ENCODE data around the gene CDK10.

CDK10 gene

GRCh38 chr16:89712274-89712781 is 25.8 kb downstream of the CDK10 start:
- no peak for DNase-seq (ENCODE audit: low spot score)

DNA sequence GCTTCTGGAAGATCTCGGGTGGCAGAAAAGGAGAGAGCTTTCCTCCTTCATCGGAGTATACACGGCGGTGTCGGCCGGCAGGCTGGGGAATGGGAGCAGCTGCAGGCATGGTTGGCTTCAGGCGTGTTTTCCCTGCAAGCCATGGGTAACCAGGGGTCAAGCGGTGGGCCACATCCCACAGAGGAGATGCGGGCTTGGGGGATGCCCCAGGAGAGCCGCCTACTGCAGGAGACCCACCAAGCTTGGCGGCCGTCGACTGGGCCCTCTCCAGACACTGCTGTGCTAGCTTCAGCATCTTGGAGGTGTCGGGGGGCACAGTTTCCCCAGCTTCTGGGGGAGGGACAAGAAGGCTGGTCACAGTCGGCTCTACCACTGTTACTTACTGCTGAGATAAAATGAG is 30.0 kb downstream of the CDK10 start:
- DNase-seq (ENCODE audit: low spot score): no peak

GRCh38 chr16:89716916-89717687 is 30.6 kb downstream of the CDK10 start:
- no peak for DNase-seq (ENCODE audit: low spot score)

GRCh38 chr16:89717688-89718505 is 31.4 kb downstream of the CDK10 start:
- DNase-seq (ENCODE audit: low spot score): no peak

DNA sequence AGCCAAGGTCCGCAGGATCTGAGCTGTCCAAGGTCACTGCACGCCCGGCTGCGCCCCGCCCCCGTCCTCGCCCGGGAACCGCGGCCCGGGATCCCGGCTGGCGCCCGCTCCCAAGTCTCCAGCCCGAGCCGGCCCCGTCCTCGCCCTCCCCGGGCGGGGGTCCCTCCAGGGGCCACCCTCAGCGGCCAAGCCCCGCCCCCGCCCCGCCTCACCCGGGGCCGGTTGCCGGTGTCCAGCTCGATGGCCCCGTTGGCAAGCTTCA is 34.0 kb downstream of the CDK10 start:
- peak; percentile 14 for DNase-seq (ENCODE audit: low spot score)

DNA sequence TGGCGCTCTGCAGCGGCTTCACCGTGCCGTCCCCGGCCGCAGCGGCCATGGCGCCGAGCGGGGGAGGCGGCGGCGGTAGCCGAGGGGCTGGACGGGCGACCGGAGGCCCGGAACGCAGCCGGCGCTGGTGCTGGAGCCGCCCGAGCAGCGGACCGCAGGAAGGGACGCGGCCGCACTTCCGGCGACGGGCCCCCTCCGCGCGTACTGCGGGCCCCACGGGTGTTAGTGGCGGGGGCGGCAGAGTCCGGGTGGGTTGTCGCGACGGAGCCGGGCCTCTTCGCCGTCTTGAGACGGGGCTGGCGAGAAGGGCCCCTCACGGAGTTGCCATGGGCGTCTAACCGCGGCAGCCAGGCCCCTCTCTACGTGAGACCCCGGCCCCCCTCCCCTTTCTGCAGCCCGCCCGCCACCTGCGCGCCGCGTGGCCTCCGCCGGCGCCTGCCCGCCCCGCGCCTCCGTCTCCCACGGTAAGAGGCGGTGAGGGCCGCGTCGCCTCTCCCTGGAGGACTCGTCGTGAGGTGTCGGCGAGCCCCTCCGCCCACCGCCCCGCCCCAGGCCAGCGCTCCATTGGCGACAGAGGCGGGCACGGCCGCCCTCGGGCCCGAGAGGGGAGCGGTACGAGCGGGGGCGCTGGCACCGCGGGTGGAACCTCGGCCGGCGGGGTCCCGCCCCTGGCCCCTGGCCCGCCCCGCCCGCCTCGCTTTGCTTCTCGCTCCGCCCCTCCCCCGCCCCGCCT is 34.5 kb downstream of the CDK10 start, which contains the start of the genes VPS9D1 and ZNF276:
Gene VPS9D1 (minus strand): TSS at position 86 of the 733 bp plus-strand sequence. CDS start 37 bp downstream, at position 49.
Gene ZNF276 (plus strand): TSS at position 725 of the 733 bp plus-strand sequence. CDS start 104 bp downstream, outside the sequence.
- peak; percentile 83 for DNase-seq (ENCODE audit: low spot score)

- DNase-seq (ENCODE audit: low spot score): peak; percentile 38
Observed at GRCh38 chr16:89721546-89722391, 35.3 kb downstream of the CDK10 start.

- DNase-seq (ENCODE audit: low spot score): peak; percentile 54
Observed at GRCh38 chr16:89722392-89723278, 36.1 kb downstream of the CDK10 start.

DNA sequence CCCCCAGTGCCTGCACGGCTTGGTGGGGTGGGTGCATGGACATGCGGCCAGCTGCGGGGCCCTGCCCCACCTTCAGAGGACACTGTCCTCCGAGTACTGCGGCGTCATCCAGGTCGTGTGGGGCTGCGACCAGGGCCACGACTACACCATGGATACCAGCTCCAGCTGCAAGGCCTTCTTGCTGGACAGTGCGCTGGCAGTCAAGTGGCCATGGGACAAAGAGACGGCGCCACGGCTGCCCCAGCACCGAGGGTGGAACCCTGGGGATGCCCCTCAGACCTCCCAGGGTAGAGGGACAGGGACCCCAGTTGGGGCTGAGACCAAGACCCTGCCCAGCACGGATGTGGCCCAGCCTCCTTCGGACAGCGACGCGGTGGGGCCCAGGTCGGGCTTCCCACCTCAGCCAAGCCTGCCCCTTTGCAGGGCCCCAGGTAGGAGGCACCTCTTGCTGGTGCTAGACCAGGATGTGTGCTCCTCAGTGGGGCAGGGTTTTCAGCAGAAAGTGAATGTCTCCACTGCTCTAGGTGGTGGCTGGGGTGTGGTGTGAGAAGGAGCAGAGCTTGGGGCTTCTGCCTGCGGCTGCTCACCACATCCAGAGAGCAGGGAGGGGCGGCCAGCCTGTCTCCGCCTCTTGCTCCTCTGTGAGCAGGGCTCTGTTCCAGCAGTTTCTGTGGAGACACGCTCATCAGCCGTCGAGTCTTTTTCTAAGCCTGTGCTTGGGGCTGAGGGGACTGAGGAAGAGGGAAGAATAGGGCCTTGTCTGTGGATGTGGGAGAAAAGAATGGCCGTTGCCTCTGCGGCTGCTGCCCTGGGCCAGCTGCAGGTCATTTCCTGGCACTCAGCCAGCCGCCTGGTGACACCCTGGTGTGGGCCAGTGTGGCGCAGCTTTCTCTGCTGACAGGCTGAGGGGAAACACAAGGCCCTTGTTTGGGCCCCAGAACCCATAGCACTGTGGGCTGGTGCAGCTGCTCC is 37.1 kb downstream of the CDK10 start:
- DNase-seq (ENCODE audit: low spot score): peak; percentile 98

DNA sequence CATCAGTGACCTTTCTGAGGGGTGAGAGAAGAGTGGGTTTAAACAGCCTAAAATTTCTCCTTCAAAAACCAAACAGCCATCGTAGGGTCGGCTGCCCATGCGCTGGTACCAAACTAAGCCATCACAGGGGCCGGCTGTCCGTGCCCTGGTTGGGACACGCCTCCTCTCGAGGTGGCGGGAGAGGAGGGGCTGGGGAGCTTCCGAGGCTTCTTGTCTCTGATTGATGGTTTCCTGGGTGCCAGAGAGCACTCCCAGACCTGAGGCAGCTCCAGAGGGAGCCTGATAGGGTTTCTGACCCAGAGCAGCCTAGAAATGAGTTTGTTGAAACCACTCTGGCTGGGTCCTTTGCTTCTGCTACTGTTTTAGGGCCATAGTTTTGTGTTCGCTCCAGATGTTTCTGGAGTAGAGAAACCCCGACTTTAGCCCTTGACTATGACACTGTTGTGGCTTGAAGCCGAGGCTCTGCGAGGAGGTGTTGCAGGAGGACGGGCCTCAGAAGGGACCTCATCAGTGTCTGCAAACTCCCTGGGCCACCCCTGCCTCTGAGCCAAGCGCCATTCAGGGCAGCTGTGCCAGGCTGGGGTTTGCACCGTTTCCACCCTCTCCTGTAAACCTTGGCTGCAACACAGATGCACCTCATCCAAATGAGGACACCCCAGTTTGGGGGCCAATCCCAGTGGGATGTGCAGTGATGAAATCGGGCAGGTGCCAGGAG is 41.1 kb downstream of the CDK10 start:
- DNase-seq (ENCODE audit: low spot score): no peak

- no peak for DNase-seq (ENCODE audit: low spot score)
Observed at GRCh38 chr16:89729293-89729692, 42.8 kb downstream of the CDK10 start.

- DNase-seq (ENCODE audit: low spot score): no peak
Observed at GRCh38 chr16:89729863-89730593, 43.5 kb downstream of the CDK10 start.

GRCh38 chr16:89730610-89731234 is 44.2 kb downstream of the CDK10 start:
- DNase-seq (ENCODE audit: low spot score): no peak

- DNase-seq (ENCODE audit: low spot score): no peak
Observed at GRCh38 chr16:89732142-89732917, 45.8 kb downstream of the CDK10 start.

DNA sequence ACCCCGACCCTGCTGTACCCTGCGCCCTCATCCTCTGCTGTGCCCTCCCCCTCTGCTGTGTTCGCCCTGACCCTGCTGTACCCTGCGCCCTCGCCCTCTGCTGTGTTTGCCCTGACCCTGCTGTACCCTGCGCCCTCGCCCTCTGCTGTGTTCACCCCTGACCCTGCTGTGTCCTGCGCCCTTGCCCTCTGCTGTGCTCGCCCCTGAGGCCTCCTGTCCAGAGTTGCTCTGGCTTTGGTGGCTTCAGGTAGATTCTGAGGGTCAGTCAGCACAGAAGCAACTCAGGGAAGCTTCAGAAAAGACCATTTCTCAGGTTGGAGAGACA is 46.4 kb downstream of the CDK10 start:
- no peak for DNase-seq (ENCODE audit: low spot score)

DNA sequence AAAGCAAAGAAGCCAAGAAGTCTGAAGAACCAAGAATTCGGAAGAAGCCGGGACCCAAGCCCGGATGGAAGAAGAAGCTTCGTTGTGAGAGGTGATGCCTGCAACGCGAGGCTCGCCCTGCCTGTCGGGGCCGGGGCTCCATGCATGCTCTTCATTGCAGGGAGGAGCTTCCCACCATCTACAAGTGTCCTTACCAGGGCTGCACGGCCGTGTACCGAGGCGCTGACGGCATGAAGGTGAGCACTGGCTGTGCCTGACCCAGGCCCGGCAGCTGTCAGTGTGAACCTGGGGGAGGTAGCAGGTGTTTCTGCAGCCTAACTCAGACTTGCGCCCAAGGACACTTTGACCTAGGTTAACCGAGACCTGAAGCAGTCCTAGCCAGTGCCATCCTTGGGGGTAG is 46.8 kb downstream of the CDK10 start:
- DNase-seq (ENCODE audit: low spot score): no peak

DNA sequence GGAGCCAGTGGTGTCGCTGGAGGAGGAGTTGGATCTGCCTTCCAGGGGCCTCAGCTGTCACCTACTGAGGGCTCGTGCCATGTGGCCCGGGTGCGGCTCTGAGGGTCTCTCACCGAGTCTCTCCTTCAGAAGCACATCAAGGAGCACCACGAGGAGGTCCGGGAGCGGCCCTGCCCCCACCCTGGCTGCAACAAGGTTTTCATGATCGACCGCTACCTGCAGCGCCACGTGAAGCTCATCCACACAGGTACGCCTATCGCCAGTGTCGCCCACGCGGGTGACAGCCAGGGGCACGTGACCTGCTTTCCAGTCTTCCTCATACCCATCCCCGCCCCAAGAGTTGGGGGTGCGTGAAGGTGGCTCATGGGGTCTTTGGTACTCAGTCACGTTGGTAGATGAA is 47.3 kb downstream of the CDK10 start:
- DNase-seq (ENCODE audit: low spot score): no peak
